GM19099 (cell line): ENCODE data around the gene IQGAP3.

Experiments
- POLR2A ChIP-seq: IDR thresholded peaks from 3 replicates; pipeline ENCODE4 v1.6.1; 2011; ENCODE audit warnings: low read depth; ENCODE audit not compliant: insufficient read length; ENCODE audit errors: extremely low read depth

IQGAP3 gene

DNA sequence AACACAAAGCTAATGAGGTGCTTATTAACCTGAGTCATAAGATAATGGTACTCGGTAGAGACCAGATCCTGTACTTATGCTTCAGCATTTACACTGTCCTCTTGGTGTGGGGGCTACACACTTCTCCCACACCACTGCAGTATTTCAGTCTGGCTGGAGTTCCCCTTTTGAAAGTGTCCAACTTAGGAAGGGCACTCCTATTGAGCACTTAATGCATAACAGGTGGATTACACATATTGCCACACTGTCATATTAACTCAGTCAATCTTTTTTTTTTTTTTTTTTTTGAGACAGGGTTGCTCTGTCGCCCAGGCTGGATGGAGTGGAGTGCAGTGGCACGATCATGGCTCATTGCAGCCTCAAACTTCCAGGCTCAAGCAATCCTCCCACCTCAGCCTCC, 27.4 kb upstream of the IQGAP3 start:
- no peak for TF ChIP-seq POLR2A

DNA sequence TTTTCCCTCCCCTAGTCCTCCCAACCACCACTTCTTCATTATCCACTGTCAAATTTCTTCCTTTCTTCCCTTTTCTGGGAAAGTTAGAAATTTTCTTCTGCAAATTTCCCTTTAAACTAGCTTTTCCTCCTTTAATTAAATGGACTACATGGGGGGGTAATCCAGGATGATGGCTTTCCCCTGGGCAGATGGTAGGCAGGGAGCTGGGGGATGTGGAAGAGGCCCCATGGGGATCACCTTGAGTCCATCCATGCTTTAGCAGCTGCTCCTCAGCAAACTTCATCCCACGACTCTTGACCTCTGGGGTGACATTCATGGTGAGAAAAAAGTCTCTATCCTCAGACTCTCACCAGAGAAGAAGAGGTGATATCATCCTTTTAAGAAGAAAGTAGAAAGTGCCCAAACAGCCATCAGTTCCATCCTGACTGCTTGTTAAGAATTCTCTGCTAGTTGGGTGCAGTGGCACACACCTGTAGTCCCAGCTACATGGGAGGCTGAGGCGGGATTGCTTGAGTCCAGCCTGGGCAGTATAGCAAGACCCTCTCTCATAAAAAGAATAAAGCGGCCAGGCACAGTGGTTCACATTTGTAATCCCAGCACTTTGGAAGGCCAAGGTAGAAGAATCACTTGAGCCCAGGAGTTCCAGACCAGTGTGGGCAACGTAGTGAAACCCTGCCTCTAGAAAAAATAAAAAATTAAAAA, 26.5 kb upstream of the IQGAP3 start:
- TF ChIP-seq POLR2A: no peak

DNA sequence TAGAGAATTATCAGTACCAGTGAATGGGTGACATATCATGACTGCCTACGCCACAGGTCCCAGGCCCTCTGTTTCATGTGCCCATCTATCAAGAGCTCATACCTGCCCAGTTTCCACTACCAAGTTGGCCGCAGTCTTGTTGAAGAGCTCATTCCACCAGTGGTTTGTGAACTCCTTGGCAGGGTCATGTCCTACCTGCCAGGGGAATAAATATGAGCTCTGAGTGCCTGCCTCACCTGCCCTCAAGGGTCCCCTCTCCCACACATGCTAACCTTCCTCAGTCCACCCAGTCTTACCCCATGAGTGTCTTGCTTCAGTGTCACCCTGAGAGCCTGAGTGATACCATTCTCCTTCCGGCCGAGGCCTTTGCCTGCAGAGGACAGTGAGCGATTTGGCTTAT, 25.8 kb upstream of the IQGAP3 start:
- TF ChIP-seq POLR2A: no peak

DNA sequence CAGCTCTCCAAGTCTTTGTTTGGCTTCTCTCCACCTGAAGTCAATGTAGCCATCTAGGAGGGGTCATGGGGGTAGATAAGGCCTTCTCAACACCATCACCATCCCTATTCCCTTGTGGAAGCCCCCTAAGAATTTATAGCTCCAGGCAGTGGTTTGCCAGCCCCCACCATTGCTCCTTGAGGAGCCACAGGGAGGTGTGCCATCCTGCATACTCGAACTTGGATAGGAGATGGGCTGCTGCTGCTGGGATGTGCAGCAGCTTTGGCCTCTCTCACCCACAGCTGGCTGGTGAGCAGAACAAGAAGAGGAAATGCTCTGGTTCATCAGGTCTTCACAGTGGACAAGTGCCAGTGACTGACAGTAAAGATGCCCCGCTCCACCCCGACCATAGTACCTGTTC, 24.1 kb upstream of the IQGAP3 start:
- TF ChIP-seq POLR2A: no peak

DNA sequence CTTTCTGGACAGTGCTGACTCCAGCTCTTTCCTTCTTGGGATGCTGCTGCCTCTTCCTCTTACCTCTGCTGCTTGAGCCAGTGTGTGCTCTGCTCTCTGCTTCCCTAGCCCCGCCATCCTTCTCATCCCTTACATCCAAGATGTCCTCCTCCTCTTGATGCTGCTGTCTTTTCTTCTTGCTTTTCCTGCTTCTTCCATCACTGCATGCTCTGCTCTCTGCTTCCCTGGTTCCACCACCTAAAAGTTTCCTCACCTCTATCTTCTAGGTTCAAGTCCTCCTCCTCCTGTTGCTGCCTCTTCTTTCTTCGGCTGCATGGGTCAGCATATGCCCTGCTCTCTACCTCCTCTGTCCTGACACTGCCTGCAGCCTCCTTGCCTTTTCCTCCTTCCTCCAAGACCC, 22.7 kb upstream of the IQGAP3 start:
- TF ChIP-seq POLR2A: no peak

DNA sequence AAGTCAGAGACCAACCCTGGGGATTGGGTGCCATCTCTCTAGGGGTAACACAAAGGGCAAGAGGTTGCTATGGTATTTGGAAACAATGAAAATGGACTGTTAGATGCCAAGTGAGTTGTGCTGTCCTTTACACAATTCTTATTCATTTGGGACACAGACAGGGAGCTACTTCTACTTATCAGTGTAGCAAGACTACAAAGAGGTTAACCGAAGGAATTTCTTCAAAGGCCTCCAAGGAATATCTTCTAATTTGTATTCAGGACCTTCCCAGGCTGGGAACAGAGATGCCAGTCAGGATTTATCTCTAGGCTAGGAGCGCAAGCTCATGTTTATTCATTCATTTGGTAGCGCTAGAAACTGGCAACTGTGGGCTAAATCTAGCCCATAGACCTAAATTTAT, 21.8 kb upstream of the IQGAP3 start:
- TF ChIP-seq POLR2A: no peak

DNA sequence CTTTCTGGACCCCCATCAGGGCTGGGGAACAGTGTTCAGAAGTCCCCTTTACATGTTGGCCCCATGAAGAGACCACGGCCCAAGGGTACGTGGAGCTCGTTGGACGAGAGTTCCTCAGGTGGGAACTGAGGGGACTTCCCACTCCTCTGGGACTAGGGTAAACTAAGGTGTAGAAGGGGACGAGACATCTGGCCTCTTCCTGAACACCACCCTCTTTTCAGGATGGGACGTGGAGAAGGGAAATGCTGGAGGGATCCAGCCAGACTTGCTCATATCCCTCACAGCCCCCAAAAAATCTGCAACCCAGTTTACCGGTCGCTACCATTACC, 21.3 kb upstream of the IQGAP3 start:
- no peak for TF ChIP-seq POLR2A

DNA sequence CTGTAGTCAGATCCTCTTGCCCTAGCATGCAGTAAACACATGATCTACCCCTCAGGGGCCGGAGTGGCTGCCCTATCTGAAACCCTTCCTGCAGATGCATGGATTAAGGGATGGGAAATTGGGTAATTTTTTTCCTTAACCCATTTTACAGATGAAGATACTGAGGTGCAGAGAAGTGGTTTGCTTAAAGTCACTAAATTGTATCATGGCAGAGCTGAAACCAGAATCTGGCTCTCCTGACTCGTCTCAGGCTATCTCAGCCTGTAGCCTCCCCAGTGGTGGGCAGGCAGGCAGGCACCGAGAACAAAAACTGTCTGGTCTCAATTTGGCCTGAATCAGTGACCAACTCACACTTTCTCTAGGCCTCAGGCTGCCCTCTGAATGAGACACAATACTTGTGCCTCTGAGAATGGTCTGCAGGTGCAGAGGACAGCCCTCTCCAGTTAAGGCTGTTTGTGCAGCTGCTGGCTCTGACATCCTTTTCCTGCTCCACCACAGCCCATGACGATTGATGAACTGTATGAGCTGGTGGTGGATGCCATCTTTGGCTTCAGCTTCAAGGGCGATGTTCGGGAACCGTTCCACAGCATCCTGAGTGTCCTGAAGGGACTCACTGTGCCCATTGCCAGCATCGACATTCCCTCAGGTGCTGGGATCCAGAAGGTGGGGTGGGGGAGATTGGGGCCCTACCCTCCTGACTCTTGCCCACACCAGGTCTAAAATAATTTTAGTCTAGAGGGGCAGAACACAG, 20.7 kb upstream of the IQGAP3 start:
- TF ChIP-seq POLR2A: no peak

DNA sequence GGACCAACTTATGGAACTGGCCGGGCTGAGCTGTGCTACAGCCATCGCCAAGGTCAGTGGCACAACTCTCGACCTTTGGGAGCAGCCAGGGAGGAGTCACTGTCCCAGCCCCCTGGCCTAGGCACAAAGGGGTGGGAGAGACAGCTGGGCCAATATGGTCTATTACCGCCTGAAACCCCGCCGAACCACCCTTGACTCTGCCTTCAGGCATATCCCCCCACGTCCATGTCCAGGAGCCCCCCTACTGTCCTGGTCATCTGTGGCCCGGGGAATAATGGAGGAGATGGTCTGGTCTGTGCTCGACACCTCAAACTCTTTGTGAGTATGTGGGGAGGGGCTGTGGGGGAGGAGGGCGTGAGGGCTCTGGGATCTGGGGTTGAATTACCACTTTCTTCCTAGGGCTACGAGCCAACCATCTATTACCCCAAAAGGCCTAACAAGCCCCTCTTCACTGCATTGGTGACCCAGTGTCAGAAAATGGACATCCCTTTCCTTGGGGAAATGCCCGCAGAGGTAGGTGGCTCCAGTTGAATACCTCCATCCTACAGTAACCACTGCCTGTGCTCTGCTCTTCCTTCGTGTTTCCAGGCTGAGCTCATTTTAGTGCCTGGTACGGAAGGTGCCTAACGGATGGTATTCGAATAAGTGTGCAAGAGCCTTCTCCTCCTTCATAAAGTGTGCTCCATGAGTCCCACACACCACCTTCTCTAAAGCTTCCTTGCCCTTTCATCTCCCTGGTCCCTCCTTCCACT, 20.0 kb upstream of the IQGAP3 start:
- TF ChIP-seq POLR2A: no peak

DNA sequence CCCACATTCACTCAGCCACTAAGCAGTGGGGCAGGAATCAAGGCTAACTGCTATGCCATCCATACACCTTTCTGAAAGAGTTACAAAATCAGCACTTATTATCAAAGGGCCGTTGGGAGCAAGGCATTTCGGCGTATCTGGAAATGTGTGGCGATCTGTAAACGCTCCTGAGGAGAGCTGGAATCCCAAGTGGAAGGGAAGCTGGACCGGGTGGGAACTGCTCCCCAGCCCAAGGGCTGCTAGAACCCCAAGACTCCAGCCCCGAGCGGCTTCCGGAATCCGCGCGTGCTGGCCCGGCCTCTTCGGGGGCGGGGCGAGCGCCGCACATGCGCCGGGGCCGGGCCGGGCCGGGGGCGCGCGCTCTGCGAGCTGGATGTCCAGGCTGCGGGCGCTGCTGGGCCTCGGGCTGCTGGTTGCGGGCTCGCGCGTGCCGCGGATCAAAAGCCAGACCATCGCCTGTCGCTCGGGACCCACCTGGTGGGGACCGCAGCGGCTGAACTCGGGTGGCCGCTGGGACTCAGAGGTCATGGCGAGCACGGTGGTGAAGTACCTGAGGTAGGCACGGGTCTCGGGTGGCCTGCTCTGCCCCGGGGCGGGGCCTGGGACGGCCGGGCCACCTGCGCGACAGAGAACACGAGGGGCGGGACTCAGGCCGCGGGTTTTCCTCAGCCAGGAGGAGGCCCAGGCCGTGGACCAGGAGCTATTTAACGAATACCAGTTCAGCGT, 19.2 kb upstream of the IQGAP3 start, which contains the start of gene NAXE:
Gene NAXE (plus strand): TSS at position 345 of the 726 bp plus-strand sequence. CDS start 29 bp downstream, at position 374.
- peak; percentile 96 for TF ChIP-seq POLR2A

DNA sequence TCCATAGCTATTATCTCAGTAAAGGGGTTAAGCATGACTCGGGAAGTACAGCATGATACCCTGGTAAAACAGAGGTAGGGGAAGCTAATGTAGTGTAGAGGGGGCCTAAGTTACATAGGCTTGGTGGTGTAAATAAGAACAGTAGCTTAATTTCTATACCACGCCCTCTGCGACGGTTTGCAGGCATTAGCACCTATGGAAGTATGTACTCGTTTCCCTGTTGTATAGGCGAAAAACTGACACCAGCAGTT, 18.7 kb upstream of the IQGAP3 start:
- no peak for TF ChIP-seq POLR2A

DNA sequence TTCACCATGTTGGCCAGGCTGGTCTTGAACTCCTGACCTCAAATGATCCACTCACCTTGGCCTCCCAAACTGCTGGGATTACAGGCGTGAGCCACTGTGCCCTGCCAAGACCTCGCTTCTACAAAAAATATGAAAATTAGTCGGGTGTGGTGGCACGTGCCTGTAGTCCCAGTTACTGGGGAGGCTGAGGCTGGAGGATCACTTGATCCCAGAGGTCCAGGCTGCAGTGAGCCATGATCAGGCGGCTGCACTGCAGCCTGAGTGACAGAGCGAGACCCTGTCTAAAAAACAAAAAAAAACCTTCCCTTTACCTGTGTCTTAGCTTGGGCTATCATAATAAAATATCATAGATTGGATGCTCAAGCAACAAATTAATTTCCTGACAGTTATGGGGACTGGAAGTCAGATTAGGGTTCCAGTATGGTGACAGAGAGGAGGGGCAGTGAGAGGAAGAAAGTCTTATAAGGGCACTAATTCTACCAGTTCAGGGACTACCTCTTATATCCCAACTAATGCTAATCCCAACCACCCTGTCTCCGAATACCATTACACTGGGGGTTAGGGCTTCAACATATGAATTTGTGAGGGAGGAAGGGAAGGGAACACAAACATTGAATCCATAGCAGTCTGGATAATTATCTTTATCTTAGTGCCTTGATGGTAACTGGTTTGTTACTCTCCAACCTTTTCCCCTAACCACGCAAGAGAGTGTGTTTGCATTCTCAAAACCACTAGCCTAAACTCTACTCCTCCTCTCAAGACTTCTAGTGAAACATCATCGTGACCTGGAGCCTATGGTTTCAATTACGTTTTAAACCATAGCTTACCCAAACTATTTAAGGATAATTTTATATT, 18.2 kb upstream of the IQGAP3 start:
- no peak for TF ChIP-seq POLR2A

DNA sequence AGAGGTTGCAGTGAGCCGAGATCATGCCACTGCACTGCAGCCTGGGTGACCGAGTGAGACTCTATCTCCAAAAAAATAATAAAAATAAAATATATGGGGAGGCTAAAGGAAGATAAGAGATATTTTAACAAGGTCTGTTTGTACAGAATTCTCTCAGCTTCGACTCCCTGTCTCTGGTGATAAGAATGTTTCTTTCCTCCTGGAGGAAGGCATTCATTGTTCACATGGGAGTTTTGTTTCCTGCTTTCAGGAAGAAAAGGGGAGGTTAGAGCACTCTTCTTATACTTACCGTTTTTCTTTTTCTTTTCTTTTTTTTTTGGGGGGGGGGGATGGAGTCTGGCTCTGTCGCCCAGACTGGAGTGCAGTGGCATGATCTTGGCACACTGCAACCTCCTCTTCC, 17.2 kb upstream of the IQGAP3 start:
- no peak for TF ChIP-seq POLR2A

DNA sequence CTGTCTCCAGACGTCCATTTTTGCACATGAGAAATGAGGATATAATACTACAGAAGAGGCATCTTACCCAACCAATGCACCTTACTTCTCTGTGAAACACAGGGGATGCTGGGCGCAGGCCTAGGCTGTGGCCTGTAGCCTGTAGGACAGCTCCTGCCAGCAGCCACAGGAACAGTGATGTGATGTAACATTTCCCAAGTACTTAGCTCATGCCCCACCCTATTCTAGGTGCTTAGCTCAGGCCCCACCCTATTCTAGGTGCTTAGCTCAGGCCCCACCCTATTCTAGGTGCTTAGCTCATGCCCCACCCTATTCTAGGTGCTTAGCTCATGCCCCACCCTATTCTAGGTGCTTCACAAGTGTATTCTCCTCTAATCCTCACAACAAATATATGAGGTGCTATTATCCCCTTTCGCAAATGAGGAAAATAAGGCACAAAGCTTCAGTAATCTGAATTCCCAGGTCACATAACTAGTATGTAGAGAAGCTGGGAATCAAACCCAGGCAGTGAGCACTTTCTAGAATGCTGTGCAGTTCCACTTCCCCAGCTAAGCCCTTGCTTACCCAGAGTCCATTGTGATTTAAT, 14.6 kb upstream of the IQGAP3 start:
- TF ChIP-seq POLR2A: no peak

DNA sequence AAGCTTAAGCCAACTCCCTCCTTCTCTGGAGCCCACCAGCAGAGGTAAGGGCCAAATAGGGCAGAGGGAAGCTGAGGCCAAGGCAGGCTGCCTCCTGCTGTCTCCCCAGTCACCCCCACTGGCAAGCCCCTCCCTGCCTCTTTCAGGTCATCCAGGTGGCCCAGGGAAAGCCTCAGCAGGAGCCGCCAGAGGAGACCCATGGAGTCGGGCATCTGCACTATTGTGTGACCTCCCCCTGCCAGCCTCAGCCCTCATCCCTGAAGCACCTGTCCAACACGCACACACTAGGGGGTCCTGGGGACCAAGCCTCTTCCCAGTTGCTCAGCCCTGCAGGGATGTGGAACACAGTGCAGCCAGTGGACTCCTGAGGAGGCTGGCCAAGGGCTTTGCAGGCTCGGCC, 14.0 kb upstream of the IQGAP3 start:
- no peak for TF ChIP-seq POLR2A

DNA sequence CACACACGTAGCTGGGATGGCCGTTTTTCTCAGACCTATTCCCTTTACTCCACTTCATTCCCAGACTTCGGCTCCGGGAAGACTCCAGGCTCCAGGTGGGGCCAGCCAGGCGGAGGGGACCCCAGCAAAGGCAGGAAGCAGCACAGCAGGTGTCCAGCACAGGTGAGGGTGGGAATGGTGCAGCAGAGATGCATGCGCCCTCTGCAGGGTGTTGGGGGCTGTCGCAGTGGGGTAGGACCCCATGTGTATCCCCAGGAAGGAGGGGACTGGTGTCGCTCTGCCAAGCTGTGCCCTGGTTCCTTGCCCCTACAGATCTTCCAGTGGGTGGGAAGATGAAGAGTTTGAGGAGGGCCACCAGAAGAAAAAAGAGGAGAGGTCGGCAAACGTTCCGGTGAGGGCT, 12.4 kb upstream of the IQGAP3 start:
- no peak for TF ChIP-seq POLR2A
